OCI-LY1 (cell line): ENCODE data around the gene DSG1.

ENCODE experiments used
- H2AFZ ChIP-seq: fragments of 200-600 bp; sonication (generic), shearing (Covaris generic); 2 replicates; pipeline ENCODE4 v1.6.0; 2014; ENCODE audit warnings: antibody characterized with exemption, mild to moderate bottlenecking, low read length
- H3F3A ChIP-seq: fragments of 200-600 bp; sonication (generic), shearing (Covaris generic); 2 replicates; pipeline ENCODE4 v1.6.0; 2014; ENCODE audit warnings: mild to moderate bottlenecking, antibody characterized with exemption, low read length, moderate library complexity; ENCODE audit not compliant: insufficient read depth
- H3K27ac ChIP-seq: fragments of 200-600 bp; sonication (generic); 2 replicates; pipeline ENCODE4 v1.5.1; 2014; ENCODE audit warnings: low read length, mixed run types, mild to moderate bottlenecking, low read depth; ENCODE audit not compliant: poor library complexity, severe bottlenecking
- H3K27me3 ChIP-seq: fragments of 200-600 bp; sonication (generic); 2 replicates; pipeline ENCODE4 v1.6.0; 2014; ENCODE audit warnings: antibody characterized with exemption, mild to moderate bottlenecking, low read length, moderate library complexity; ENCODE audit not compliant: insufficient read depth
- H3K36me3 ChIP-seq: fragments of 200-600 bp; sonication (generic); 2 replicates; pipeline ENCODE4 v1.6.1; 2014; ENCODE audit warnings: mild to moderate bottlenecking, antibody characterized with exemption, low read length, moderate library complexity, mixed read lengths; ENCODE audit not compliant: insufficient read depth
- H3K4me1 ChIP-seq: fragments of 200-600 bp; sonication (generic); 2 replicates; pipeline ENCODE4 v1.5.1; 2014; ENCODE audit warnings: mild to moderate bottlenecking, low read length, moderate library complexity; ENCODE audit not compliant: insufficient read depth, severe bottlenecking
- H3K4me2 ChIP-seq: fragments of 200-600 bp; sonication (generic), shearing (Covaris generic); 2 replicates; pipeline ENCODE4 v1.6.1; 2014; ENCODE audit warnings: low read length
- H3K4me3 ChIP-seq: fragments of 200-600 bp; sonication (generic); 2 replicates; pipeline ENCODE4 v1.5.1; 2014; ENCODE audit warnings: low read length, low read depth, mild to moderate bottlenecking, mixed read lengths; ENCODE audit not compliant: poor library complexity, severe bottlenecking
- H3K79me2 ChIP-seq: fragments of 200-600 bp; shearing (Covaris generic); 2 replicates; pipeline ENCODE4 v1.6.1; 2016; ENCODE audit warnings: mixed run types, low read length, mixed read lengths; ENCODE audit not compliant: insufficient read depth
- H3K9ac ChIP-seq: fragments of 200-600 bp; sonication (generic), shearing (Covaris generic); 2 replicates; pipeline ENCODE4 v1.6.1; 2014; ENCODE audit warnings: mild to moderate bottlenecking, low read length, mixed read lengths
- H3K9me2 ChIP-seq: fragments of 200-600 bp; sonication (generic), shearing (Covaris generic); 2 replicates; pipeline ENCODE4 v1.6.1; 2014; ENCODE audit warnings: low read depth, mild to moderate bottlenecking, low read length, mixed read lengths
- H3K9me3 ChIP-seq: fragments of 200-600 bp; shearing (Covaris generic); 2 replicates; pipeline ENCODE4 v1.6.1; 2014; ENCODE audit warnings: low read length, mixed read lengths
- H4K20me1 ChIP-seq: fragments of 200-600 bp; sonication (generic), shearing (Covaris generic); 2 replicates; pipeline ENCODE4 v1.6.0; 2016; ENCODE audit warnings: mild to moderate bottlenecking, low read length; ENCODE audit not compliant: insufficient read depth
- CTCF ChIP-seq: fragments of 200-600 bp; sonication (generic), shearing (Covaris generic); IDR thresholded peaks from 2 replicates; pipeline ENCODE4 v1.5.1; 2017; ENCODE audit warnings: mild to moderate bottlenecking, antibody characterized with exemption, low read length, moderate library complexity, mixed read lengths
- EZH2 ChIP-seq: fragments of 200-600 bp; sonication (generic), shearing (Covaris generic); IDR thresholded peaks from 2 replicates; pipeline ENCODE4 v1.8.0; 2017; ENCODE audit warnings: borderline replicate concordance, mixed run types, mild to moderate bottlenecking, antibody characterized with exemption, low read length, moderate library complexity, mixed read lengths

Gene DSG1

GRCh38 chr18:31402026-31402373 is 84.0 kb downstream of the DSG1 start:
- Histone ChIP-seq H3K9me3 (no peaks in the 10 kb centered on the region), H3K36me3 (no peaks in the 10 kb centered on the region), H4K20me1 (no peaks in the 10 kb centered on the region), H3F3A (no peaks in the 10 kb centered on the region), H3K27ac (no peak overlapping the region), H3K27me3 (no peaks in the 10 kb centered on the region), H3K9ac (no peak overlapping the region), H3K79me2 (no peaks in the 10 kb centered on the region), H2AFZ (no peak overlapping the region), H3K9me2 (no peaks in the 10 kb centered on the region), H3K4me1 (no peaks in the 10 kb centered on the region), H3K4me2 (no peak overlapping the region), H3K4me3 (no peak overlapping the region)
- TF ChIP-seq EZH2 (no peak), CTCF (no peak)

GRCh38 chr18:31403409-31403808 is 85.4 kb downstream of the DSG1 start:
- Histone ChIP-seq H3F3A (no peaks in the 10 kb centered on the region), H3K27me3 (no peaks in the 10 kb centered on the region), H2AFZ (no peak overlapping the region), H3K9me3 (no peaks in the 10 kb centered on the region), H3K9me2 (no peaks in the 10 kb centered on the region), H3K9ac (no peak overlapping the region), H3K36me3 (no peaks in the 10 kb centered on the region), H3K79me2 (no peaks in the 10 kb centered on the region), H3K27ac (no peak overlapping the region), H3K4me1 (no peaks in the 10 kb centered on the region), H4K20me1 (no peaks in the 10 kb centered on the region), H3K4me2 (no peak overlapping the region), H3K4me3 (no peak overlapping the region)
- no peak for TF ChIP-seq EZH2
- no peak for TF ChIP-seq CTCF
